ENCODE data around the gene GLIPR1L2.
"Not testable (repeated sequence)": the region's sequence is repeated elsewhere in the genome, so short reads cannot be mapped to it uniquely, and the experiment has no call there.

Gene GLIPR1L2

DNA sequence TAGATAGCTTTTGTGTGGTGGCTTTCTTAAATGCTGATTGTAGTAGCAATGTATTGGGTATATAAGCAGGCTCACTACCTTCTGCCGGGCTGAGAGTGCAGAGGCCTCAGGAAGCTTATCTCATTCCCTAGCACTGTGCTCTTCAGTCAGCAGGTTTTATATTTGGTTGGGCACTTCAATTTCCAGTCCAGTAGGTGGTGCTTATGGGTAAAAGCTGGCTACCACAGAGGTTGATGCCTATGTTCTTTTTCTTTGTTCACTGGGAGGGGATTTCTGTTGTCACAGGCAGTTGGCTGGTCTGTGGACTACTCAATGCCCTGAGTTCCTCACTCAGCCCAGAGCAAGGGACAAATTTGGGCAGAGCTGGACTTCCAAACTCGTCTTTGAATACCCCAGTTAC, 46.7 kb downstream of the GLIPR1L2 start:
- DNase-seq (ENCODE audit: low read depth) = no peak

DNA sequence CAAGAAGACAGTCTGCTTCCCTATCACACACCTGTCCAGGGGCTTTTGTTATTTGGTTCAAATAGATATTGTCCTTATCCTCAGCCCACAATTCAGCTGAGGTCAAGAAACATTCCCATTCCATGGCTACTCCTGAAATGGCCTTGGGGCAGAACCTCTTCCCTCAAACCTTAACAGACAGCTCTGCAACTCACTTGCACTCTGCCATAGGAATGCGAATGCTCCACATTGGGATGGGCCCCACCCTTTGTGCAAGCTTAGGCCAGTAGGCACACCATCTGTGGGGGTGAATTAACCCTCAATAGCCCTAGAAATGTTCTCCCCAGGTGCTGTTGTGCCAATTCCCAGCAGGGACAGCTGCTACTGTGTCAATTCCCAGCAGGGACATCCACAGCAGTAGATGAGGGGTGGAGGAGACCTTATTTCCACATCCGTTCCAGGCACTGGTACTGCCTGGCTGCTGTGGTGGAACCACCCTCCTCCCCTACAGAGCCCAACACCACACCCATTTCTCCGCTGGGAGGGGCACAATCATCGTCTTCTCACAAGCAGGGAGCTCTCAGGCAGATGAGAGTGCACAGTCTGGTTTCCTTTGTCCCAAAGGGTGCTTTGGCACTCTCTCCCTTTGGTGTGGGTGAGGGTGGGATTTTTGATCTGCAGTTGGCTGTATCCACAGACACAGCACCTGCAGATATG, 47.3 kb downstream of the GLIPR1L2 start:
- no peak for DNase-seq (ENCODE audit: low read depth)

DNA sequence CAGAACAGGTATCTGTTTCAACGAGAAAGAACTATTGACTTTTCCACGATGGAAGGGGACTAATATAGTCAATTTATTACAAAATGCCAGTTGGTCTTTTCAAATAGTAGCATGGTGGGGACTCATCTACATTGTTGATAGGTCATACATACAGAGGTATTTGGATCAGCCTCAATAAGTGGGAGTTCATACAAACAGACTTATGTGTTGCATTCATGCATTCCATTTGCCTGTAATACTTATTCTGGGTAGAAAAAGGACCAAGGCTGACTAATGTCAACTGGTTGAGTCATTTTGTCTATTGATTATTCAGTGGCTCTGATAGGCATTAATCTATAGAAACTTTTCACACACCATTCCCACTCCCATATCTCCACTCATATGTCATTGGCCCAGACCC, 48.2 kb downstream of the GLIPR1L2 start:
- no peak for DNase-seq (ENCODE audit: low read depth)

DNA sequence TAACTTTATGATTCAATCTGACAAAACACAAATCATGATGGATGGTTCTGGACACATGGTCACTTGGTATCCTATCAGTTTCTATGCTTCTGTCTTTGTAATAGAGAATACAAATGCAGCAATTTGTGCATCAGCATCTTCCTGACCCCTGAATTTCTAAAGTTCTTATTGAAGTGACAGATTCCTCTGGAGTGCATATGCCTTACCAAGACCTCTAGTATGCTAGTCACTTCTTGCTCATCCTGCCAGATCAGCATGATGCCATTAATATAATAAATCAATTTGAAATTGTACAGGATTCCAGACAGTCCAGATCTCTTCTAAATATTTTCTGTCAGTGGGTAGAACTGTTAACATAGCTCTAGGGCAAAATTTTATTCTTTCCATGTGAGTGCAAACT, 49.0 kb downstream of the GLIPR1L2 start:
- DNase-seq (ENCODE audit: low read depth) = no peak

DNA sequence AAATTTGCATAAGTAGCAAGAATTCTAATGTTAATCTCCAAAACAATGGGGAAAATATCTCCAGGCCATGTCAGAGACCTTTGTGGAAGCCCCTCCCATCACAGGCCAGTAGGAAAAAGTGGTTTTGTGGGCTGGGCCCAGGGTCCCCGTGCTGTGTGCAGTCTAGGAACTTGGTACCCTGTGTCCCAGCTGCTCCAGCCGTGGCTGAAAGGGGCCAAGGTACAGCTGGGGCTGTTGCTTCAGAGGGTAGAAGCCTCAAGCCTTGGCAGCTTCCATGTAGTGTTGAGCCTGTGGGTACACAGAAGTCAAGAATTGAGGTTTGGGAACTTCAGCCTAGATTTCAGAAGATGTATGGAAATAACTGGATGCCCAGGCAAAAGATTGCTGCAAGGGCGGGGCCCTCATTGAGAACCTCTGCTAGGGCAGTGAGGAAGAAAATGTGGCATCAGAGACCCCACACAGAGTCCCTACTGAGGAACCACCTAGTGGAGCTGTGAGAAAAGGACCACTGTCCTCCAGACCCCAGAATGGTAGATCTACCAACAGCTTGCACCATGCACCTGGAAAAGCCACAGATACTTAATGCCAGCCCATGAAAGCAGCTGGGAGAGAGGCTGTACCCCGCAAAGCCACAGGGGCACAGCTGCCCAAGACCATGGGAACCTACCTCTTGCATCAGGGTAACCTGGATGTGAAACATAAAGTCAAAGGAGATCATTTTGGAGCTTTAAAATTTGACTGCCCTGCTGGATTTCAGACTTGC, 51.0 kb downstream of the GLIPR1L2 start:
- not testable (repeated sequence) for DNase-seq (ENCODE audit: low read depth)

DNA sequence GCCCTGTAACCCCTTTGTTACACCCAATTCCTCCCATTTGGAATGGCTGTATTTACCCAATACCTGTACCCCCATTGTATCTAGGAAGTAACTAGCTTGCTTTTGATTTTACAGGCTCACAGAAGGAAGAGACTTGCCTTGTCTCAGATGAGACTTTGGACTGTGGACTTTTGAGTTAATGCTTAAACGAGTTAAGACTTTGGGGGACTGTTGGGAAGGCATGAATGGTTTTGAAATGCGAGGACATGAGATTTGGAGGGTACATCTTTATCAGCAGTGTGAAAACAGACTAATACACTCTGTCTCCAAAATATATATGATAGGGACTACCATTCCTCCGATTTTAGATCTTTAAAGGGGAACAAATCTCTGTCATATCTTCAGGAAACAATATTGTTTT, 51.6 kb downstream of the GLIPR1L2 start:
- DNase-seq (ENCODE audit: low read depth) = not testable (repeated sequence)

DNA sequence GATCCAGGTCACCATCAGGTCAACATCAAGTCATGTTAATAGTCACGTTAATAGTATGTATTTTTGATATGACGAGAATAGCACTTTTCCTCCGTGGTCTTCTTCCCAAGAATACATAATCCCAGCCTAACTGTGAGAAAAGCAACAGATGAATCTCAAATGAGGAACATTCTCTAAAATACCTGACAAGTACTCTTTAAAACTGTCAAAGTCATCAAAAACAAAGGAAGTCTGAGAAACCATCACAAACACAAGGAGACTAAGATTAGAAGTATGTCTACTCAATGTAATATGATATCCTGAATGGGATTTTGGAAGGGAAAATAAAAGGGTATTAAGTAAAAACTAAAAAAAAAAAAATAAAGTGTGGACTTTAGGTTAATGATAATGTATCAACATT, 52.8 kb downstream of the GLIPR1L2 start:
- no peak for DNase-seq (ENCODE audit: low read depth)

DNA sequence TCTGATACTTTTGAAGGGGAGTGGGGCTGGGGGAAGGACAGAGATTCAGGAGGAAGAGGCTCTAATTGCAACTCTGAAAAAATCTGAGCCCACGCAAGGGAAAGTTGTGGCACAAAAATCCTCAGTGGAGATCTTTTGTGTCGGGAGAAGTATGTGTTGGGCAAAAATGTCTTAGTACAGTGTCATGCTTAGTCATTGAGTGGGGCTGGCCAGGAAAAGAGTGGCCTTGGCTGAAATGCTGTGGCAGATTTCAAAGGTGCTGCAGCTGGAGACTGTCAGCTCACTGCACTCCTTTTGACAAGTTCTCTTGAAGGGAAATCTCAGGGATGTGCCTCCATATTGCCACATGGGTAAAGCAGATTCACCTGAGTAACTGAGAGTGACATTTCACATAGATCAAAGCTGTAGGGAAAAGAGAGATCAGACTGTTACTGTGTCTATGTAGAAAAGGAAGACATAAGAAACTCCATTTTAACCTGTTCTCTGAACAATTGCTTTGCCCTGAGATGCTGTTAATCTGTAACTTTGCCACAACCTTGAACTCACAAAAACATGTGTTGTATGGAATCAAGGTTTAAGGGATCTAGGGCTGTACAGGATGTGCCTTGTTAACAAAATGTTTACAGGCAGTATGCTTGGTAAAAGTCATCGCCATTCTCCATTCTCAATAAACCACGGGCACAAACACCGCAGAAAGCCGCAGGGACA, 53.7 kb downstream of the GLIPR1L2 start:
- DNase-seq (ENCODE audit: low read depth) = no peak

DNA sequence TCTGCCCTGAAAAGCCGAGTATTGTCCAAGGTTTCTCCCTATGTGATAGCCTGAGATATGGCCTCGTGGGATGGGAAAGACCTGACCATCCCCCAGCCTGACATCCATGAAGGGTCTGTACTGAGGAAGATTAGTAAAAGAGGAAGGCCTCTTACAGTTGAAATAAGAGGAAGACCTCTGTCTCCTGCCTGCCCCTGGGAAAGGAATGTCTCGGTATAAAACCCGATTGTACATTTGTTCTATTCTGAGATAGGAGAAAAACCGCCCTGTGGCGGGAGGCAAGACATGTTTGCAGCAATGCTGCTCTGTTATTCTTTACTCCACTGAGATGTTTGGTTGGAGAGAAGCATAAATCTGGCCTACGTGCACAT, 54.2 kb downstream of the GLIPR1L2 start:
- DNase-seq (ENCODE audit: low read depth) = not testable (repeated sequence)

DNA sequence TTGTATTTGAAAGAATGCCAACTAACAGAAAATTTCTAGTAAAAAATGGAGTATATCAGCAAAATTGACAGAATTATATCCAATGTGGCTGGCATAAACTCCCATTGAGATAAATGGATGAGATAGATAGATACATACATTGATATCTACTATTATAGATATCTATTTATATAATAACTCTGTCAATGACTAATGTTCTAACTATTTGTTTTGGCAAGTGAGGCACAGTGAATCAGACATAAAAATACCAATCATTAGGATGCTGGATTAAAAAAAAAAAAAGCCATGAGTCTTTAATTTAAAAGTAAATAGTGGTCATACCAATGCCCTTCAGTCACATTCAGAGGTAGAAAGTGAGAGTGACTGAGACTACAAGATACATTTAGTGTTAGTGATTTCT, 56.0 kb downstream of the GLIPR1L2 start:
- DNase-seq (ENCODE audit: low read depth) = no peak

DNA sequence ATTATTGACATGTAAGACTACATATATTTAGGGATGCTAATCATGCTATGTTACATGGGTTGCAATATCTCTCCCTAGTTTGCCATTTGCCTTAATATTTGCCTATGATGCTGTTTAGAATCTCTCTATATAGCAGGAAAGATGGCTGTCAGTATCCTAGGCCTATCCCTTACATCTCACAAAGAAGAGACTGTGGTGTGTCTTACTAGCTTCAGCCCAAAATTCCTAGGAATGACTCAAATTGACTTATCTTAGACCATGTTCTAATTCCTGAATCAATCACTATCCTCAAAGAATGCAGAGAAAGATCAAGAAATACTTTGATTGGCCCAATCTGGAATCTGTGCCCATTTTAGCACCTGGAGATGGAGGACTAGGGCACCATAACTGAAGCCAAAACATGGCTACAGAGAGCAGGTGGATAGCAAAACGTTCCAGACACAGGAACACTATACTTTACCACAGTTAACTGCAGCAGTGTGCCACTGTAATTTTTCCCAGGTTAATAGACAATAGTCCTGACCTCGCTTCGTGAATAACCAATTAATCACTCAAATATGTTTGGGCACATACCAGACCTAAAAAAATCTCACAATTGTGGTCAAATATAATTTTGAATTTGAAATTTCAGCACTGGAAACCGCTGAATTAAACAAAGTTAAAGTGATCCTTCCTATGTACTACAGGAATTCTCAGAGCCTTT, 57.0 kb downstream of the GLIPR1L2 start:
- no peak for DNase-seq (ENCODE audit: low read depth)

DNA sequence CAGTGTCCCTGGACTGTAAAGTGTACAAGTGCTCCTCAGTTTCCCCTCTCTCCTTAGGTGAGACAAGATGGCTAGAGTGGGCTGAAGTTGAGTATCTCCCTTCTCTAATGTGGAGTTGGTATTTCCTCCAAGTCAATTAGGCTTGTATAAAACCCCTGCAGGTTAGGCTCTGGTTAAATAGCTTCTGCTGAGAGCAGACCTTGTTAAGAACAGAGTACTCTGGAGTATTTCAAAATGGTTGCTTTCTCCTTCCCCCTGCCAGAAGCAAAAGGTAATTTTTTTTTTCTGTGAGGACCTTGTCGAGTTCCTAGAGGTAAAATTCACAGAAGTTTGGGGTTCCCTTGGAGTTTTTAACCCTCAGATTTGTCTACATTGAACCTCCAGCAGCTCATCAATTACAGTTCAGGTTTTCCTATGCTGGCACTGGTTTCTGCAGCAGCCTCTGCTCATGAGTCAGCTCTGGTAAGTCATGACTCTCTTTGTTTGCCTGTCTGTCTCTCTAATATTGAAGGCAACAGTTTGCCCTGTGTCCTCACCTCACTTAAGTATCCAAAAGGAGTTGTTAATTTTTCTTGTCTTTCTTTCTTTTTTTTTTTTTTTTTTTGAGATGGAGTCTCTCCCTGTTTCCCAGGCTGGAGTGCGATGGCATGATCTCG, 61.9 kb downstream of the GLIPR1L2 start:
- no peak for DNase-seq (ENCODE audit: low read depth)

DNA sequence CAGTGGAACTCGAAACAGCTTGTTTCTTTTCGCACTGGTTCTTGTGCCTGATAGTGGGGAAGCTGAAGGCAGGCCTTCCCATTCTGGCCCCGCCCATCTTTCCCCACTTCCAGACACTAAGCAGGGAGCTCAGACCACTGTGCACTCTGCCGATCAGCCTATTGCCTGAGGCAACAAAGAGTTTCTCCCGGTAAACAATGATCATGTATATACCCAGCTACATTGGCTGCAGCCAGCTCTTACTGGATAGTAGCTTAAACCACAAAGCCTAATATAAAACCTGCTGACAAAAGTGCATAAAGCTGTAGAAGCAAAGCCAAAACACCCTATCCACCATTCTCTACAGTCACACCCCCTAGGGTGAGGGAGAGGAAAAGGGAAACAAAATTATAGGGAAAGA, 65.0 kb downstream of the GLIPR1L2 start:
- DNase-seq (ENCODE audit: low read depth) = no peak

DNA sequence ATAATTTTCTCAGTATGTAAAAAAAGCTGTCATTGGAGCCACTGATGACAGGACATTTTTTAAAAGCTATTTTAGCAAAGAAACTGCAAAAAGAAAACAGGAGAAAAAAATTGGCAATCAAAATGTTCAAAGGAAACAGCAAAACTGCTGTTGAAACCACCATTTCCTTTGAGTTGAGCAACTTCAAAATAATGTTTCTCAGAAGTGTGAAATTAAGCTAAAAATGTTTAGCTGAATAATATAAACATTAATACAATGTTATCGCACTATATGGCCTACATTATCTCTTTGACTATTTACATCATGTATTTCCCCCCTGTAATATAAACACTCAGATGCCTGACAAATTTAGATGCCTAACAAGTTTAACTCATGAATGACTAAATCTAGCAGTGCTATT, 66.3 kb downstream of the GLIPR1L2 start:
- no peak for DNase-seq (ENCODE audit: low read depth)

DNA sequence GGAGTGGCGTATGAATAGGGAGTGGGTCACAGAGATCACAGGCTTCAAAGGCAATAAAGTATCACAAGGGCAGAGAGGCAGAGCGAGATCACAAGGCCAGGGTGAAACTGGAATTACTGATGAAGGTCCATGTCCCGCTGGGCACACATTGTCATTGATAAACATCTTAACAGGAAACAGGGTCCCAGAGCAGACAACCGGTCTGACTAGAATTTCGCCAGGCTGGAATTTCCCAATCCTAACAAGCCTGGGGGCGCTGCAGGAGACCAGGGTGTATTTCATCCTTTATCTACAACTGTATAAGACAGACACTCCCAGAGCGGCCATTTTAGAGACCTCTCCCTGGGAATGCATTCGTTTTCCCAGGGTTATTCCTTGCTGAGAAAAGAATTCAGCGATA, 67.0 kb downstream of the GLIPR1L2 start:
- not testable (repeated sequence) for DNase-seq (ENCODE audit: low read depth)

DNA sequence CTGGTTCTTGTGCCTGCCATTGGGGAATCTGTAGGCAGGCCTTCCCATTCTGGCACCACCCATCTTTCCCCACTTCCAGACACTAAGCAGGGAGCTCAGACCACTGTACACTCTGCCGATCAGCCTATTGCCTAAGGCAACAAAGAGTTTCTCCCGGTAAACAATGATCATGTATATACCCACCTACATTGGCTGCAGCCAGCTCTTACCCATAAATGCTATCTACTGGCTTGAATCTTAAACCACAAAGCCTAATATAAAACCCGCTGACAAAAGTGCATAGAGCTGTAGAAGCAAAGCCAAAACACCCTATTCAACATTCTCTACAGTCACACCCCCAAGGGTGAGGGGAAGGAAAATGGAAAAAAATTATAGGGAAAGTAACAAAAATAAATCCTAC, 68.9 kb downstream of the GLIPR1L2 start:
- no peak for DNase-seq (ENCODE audit: low read depth)

DNA sequence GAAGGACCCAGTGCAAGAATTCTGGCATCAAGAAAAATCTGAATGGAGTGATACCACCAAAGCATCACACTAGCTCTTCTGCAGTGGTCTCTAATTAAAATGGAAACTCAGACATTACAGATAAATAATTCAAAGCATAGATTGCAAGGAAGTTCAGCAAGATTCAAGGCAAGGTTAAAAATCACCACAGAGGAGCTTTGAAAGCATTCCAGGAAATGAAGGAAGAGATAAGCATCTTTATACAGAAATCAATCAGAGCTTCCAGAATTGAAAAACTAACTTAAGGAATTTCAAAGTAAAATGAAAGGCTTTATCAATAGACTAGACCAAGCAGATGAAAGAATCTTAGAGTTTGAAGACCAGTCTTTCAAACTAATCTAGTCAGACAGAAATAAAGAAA, 69.3 kb downstream of the GLIPR1L2 start:
- no peak for DNase-seq (ENCODE audit: low read depth)

DNA sequence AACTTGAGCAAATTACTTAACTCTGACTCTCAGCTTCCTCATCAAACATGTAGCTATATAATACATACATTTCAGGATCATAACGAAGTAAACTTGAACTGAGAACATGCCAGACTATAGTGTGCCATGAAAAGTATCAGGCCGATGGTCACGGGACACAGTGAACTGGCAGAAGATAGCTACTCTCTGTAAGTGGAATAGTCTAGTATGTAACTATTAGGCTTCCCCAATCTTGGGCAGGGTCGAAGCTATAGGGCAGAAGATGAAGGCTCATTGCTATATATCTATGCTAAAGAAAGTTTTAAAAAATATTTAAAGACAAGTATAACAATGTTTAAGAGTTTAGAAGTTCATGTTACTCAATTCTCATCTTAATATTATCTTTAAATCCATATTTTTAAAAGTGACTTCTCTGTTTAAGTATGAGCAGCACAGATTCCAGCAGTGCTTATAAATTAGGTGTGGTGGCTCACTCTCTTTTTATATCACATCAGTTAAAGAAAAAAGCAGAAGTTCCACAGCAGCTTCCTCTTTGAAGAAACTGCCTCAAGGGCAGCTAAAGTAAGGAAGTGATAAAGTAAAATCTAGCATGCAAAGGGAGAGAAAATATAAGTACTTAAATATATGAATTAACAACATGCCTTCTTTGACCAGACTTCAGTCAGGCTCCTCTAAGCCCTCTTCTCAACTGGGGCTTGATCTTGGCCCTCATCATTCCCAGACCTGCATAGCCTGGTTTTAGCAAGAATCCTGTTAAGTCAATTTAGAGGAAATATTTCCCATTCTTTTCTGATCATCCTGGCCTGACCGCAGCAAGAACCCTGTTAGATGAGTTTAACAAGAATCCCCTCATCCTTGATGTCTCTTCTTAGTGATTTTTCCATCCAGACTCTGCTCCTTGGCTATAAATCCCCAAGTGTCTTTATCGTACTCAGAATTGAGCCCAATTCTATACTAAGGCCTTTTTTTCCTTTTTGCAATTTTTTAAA, 81.3 kb downstream of the GLIPR1L2 start:
- no peak for DNase-seq (ENCODE audit: low read depth)

DNA sequence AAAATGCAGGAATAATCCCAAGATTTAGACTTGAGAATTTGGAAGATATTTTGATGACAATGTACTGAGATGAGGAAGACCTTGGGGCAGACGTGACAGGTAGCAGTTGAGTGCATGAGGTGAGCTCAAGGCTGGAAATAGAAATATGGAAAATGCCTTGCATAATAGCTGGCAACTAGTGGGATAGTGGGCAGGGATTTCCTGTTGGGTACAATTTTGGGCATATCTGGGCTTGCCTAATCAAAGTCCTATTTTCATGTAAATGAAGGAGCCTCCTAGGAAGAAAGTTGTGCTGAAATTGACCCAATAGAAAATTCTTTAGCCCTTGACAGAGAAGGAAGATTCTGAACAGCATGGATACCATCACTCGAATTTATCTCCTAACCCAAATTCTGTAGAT, 83.2 kb downstream of the GLIPR1L2 start:
- no peak for DNase-seq (ENCODE audit: low read depth)

DNA sequence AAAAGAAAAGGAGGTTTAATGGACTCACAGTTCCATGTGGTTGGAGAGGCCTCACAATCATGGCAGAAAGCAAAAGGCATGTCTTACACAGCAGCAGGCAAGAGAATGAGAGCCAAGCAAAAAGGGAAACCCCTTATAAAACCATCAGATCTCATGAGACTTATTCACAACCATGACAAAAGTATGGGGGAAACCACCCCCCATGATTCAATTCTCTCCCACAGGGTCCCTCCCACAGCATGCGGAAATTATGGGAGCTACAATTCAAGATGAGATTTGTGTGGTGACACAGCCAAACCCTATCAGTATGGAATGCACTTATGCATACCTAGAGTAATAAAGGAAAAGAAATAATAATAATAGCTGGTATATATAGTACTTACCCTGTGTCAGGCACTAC, 85.2 kb downstream of the GLIPR1L2 start:
- DNase-seq (ENCODE audit: low read depth) = peak; percentile 34

DNA sequence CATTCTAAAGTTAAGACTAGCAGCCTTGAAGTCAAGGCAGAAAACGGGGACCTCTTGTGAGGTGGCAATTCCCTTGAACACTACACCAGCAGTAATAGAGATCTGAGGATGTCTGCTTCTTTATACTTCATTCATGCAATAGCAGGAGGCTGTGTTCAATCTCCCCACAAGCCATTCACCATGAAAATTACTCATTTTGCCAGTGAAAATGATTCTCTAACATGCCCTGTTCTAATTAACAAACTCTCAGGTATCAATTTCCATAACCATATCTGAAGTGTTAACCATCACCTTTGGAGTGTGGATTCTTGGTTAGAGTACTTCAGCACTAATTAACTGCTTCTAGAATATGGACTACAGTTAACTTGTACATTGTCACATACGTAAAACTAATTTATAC, 86.2 kb downstream of the GLIPR1L2 start:
- DNase-seq (ENCODE audit: low read depth) = no peak

All from activated T-cell treated with anti-CD3 and anti-CD28 coated beads for 48 hours (primary cell).